Epithelial cell of proximal tubule (primary cell): ENCODE results near the gene RIPK1. TPM values are rescaled to one million over a fixed set of nuclear protein-coding genes. Genes with fewer than 3 reads are reported as not detected.

Experiments used
- DNase-seq: peaks from one replicate; pipeline ENCODE4 v3.0.0-alpha.2; 2011; ENCODE audit warnings: low read depth
- H3K4me3 ChIP-seq: 2 replicates; pipeline ENCODE4 v1.5.1; 2011; ENCODE audit warnings: low read depth, mild to moderate bottlenecking, low read length
- CTCF ChIP-seq: conservative IDR thresholded peaks from 2 replicates; pipeline ENCODE4 v1.5.1; 2012; ENCODE audit warnings: low read depth, mild to moderate bottlenecking, low read length
- total RNA-seq: library from RNA; depleted of rRNA; stranded (reverse); fragments of >200 nt; gene quantifications from 2 replicates; pipeline ENCODE4 v1.2.3, GENCODE V29; 2015

The RIPK1 gene
- total RNA-seq, 1 donor from 2014 or later: 12.9 TPM

GRCh38 chr6:3094815-3095214 lies 26.5 kb downstream of the RIPK1 start:
- H3K4me3 ChIP-seq: no peak overlapping the region
- no peak for TF ChIP-seq CTCF
- DNase-seq: no peak

GRCh38 chr6:3102875-3103274 lies 34.6 kb downstream of the RIPK1 start:
- no peak overlapping the region for H3K4me3 ChIP-seq
- DNase-seq: no peak
- TF ChIP-seq CTCF: no peak

- TF ChIP-seq CTCF: no peak
- no peak overlapping the region for H3K4me3 ChIP-seq
- no peak for DNase-seq
Measured at GRCh38 chr6:3108746-3109414, 40.6 kb downstream of the RIPK1 start.

GRCh38 chr6:3109761-3110160 lies 41.5 kb downstream of the RIPK1 start:
- no peak for TF ChIP-seq CTCF
- H3K4me3 ChIP-seq: no peak overlapping the region
- DNase-seq: no peak

- DNase-seq: no peak
- no peak overlapping the region for H3K4me3 ChIP-seq
- TF ChIP-seq CTCF: no peak
Measured at GRCh38 chr6:3114377-3114776, 46.1 kb downstream of the RIPK1 start.

GRCh38 chr6:3117912-3118352 lies 49.6 kb downstream of the RIPK1 start:
- no peak for DNase-seq
- no peak for TF ChIP-seq CTCF
- peak overlapping the region; percentile 71 for H3K4me3 ChIP-seq
